ENCODE measurements around the gene IGIP.

Gene IGIP

DNA sequence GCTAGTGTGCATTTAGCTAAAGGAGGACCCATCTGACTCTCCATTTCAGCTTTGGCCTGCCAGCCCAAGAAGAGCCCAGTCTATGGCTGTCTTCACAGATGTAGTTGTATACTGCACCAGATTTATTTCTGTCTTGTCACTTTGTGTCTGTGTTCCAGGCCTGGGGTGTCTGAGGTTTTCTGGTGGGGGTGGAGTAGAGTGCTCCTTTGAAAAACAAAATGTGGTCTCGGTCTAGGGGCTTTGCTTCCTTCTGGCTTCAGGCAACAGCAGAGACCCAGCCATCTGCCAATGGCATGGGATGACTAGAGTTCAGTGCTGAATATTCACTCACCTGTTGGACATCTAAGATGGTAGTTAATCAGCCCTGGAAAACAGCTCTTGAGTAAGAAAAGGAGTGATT is 10.9 kb downstream of the IGIP start:
- no peak overlapping the region for H3K4me3 ChIP-seq (ENCODE audit: low read depth, low read length)
- in situ Hi-C loops (cut with HindIII; ENCODE audit: low sequenced_read_pairs): no loop called here
- TF ChIP-seq, protein P1, sequence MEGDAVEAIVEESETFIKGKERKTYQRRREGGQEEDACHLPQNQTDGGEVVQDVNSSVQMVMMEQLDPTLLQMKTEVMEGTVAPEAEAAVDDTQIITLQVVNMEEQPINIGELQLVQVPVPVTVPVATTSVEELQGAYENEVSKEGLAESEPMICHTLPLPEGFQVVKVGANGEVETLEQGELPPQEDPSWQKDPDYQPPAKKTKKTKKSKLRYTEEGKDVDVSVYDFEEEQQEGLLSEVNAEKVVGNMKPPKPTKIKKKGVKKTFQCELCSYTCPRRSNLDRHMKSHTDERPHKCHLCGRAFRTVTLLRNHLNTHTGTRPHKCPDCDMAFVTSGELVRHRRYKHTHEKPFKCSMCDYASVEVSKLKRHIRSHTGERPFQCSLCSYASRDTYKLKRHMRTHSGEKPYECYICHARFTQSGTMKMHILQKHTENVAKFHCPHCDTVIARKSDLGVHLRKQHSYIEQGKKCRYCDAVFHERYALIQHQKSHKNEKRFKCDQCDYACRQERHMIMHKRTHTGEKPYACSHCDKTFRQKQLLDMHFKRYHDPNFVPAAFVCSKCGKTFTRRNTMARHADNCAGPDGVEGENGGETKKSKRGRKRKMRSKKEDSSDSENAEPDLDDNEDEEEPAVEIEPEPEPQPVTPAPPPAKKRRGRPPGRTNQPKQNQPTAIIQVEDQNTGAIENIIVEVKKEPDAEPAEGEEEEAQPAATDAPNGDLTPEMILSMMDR (IDR thresholded peaks at IDR 0.05; ENCODE audit: low read depth, low read length): no peak
- no peak for DNase-seq (ENCODE audit: low read depth, low spot score)

- TF ChIP-seq, protein P1 (IDR thresholded peaks at IDR 0.05; ENCODE audit: low read depth, low read length): no peak
- in situ Hi-C loops (cut with HindIII; ENCODE audit: low sequenced_read_pairs): no loop called here
- H3K4me3 ChIP-seq (ENCODE audit: low read depth, low read length): no peak overlapping the region
- no peak for DNase-seq (ENCODE audit: low read depth, low spot score)
Observed at GRCh38 chr5:140140435-140140834, 14.7 kb downstream of the IGIP start.

DNA sequence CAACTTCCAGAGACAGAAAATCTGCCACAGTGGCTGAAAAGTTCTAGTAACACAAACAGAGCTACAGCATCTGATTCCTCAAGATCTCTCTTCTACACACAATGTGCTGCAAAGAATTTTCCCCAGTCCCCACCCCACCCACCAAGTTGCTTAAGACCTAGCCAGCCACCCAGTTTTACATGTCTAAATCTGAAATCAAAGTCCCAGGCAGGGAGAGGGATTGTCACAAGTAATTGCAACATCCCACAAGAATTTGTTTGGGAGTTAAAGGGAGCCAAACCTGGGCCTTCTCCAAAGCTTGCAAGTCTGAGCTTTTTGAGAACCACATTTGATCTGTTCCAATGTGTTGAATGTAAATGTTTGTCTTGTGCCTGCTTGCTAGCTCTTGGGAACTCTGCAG is 15.5 kb downstream of the IGIP start:
- no peak overlapping the region for H3K4me3 ChIP-seq (ENCODE audit: low read depth, low read length)
- in situ Hi-C loops (cut with HindIII; ENCODE audit: low sequenced_read_pairs): no loop called here
- TF ChIP-seq, protein P1 (IDR thresholded peaks at IDR 0.05; ENCODE audit: low read depth, low read length): no peak
- DNase-seq (ENCODE audit: low read depth, low spot score): no peak

- in situ Hi-C loops (cut with HindIII; ENCODE audit: low sequenced_read_pairs): no loop called here
- TF ChIP-seq, protein P1 (IDR thresholded peaks at IDR 0.05; ENCODE audit: low read depth, low read length): no peak
- DNase-seq (ENCODE audit: low read depth, low spot score): no peak
- H3K4me3 ChIP-seq (ENCODE audit: low read depth, low read length): no peak overlapping the region
Observed at GRCh38 chr5:140142246-140142645, 16.5 kb downstream of the IGIP start.

GRCh38 chr5:140142856-140143255 is 17.1 kb downstream of the IGIP start:
- in situ Hi-C loops (cut with HindIII; ENCODE audit: low sequenced_read_pairs): no loop called here
- TF ChIP-seq, protein P1 (IDR thresholded peaks at IDR 0.05; ENCODE audit: low read depth, low read length): no peak
- no peak overlapping the region for H3K4me3 ChIP-seq (ENCODE audit: low read depth, low read length)
- DNase-seq (ENCODE audit: low read depth, low spot score): no peak

DNA sequence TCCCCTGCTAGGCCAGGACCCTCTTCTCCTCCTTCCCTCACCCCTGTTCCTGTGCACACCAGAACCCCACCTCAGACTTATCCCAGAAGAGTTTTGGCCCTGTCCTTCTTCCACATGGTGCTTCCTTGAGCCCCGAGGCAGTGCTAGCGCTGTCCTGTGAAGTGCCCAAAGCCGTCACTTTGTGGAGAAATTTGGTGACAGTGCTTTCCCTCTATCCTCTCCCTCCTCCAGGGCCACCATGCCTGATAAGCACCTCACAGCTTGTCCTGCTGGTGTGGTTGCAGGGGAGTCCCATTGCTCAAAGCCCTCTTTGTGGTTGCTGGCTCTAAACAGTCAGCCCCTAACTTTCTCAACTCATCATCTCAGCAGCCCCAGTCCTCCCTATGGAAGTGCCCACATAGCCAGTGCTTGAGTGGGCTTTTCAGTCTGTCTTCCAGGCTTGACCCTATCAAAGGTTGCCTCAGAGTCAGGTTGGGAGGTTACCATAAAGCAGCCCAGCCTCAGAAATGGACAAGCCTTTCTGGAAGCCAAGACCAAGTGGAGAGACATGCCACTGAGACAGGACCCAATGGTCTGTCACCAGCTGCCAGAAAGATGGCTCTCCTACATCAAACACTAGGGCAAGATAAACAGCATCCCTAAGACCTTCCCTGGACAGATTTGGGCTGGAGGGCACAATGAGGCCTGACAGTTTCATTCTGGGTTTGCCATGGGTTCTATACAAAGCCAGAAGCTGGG is 18.0 kb downstream of the IGIP start:
- in situ Hi-C loops (cut with HindIII; ENCODE audit: low sequenced_read_pairs): no loop called here
- TF ChIP-seq, protein P1 (IDR thresholded peaks at IDR 0.05; ENCODE audit: low read depth, low read length): no peak
- DNase-seq (ENCODE audit: low read depth, low spot score): no peak
- H3K4me3 ChIP-seq (ENCODE audit: low read depth, low read length): no peak overlapping the region

All from astrocyte of the spinal cord (primary cell).